ENCODE measurements around the gene HDAC11.

DNA sequence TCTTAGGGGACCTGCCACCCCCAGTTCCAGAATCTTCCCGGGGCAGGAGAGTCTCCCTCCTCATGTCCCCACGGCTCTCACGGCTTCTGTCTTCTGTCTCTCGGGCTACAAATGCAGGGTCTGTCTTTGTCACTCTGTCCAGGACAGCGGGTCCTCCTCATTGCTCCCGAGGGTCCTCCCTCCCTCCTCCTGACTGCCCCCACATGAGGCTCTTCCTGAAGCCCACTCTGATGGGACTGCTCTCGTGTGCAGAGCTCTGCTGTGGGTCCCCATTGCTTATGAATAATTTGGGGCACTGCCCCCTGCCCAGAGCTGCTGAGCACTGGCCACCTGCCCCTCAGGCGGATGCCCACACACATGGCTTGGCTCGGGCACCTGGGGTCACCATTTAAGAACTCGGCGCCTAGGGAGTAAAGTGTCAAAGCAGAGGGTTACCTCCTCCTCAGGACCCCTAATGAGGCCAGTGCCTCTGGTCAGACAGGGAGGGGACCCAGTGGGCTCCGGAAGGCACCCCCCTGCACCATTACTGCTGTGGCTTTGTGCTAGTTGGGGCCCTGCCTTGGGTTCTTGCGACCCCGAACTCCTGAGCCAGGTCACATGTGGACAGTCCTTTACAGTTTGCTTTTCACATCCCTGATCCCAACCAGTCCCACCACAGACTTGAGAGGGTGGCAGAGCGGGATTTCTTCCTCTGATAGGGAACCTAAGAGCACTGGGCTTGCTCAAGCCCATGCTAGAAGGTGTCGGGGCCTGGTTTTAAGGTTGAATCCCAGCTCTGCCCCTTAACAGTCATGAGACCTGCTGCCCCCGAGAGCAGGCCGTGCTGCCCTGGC, 22.1 kb downstream of the HDAC11 start:
- TF ChIP-seq, protein P1, sequence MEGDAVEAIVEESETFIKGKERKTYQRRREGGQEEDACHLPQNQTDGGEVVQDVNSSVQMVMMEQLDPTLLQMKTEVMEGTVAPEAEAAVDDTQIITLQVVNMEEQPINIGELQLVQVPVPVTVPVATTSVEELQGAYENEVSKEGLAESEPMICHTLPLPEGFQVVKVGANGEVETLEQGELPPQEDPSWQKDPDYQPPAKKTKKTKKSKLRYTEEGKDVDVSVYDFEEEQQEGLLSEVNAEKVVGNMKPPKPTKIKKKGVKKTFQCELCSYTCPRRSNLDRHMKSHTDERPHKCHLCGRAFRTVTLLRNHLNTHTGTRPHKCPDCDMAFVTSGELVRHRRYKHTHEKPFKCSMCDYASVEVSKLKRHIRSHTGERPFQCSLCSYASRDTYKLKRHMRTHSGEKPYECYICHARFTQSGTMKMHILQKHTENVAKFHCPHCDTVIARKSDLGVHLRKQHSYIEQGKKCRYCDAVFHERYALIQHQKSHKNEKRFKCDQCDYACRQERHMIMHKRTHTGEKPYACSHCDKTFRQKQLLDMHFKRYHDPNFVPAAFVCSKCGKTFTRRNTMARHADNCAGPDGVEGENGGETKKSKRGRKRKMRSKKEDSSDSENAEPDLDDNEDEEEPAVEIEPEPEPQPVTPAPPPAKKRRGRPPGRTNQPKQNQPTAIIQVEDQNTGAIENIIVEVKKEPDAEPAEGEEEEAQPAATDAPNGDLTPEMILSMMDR (IDR thresholded peaks at IDR 0.05): no peak
- TF ChIP-seq ZFX (IDR thresholded peaks at IDR 0.05; ENCODE audit: borderline replicate concordance): no peak

Data from 22Rv1 (cell line).